PC-9 (cell line): ENCODE measurements around the gene RBM15B. TPM values are rescaled to one million over a fixed set of nuclear protein-coding genes. Genes with fewer than 3 reads are reported as not detected.

Experiments
- BruUV-seq: library from RNA; stranded (reverse); fragments of 400-500 nt; replicated peaks from 2 replicates; lab custom pipeline; 2021; lab: Mats Ljungman, UMichigan
- CTCF ChIA-PET: fragments of 300-600 bp; sonication (Branson Sonifier 250); formaldehyde crosslinking; loops from one replicate; lab custom pipeline; 2022; ENCODE audit warnings: antibody characterized with exemption; lab: Charles Lee
- POLR2A ChIA-PET: fragments of 300-600 bp; sonication (Branson Sonifier 250); formaldehyde crosslinking; loops from one replicate; lab custom pipeline; 2022; ENCODE audit warnings: antibody characterized with exemption; ENCODE audit not compliant: unreplicated experiment; lab: Charles Lee
- DNase-seq, 2 experiments: peaks; one replicate each; pipeline versions ENCODE4 v3.0.0 to v3.0.0-alpha.2; 2015 to 2022; ENCODE audit warnings: mixed read lengths in 1 of 2
- H2AFZ ChIP-seq: fragments of 200-600 bp; sonication (generic); 2 replicates; pipeline ENCODE4 v1.8.1; 2017; ENCODE audit warnings: antibody characterized with exemption
- H3F3A ChIP-seq: fragments of 200-600 bp; sonication (generic); 2 replicates; pipeline ENCODE4 v1.8.1; 2017; ENCODE audit warnings: antibody characterized with exemption, mild to moderate bottlenecking, low read depth; ENCODE audit not compliant: insufficient read depth
- H3K27ac ChIP-seq: fragments of 200-600 bp; sonication (generic); 2 replicates; pipeline ENCODE4 v1.6.1; 2016; ENCODE audit warnings: mixed run types
- H3K27me3 ChIP-seq: fragments of 200-600 bp; sonication (generic); 2 replicates; pipeline ENCODE4 v1.6.1; 2016; ENCODE audit warnings: low read depth, mixed run types; ENCODE audit not compliant: insufficient read depth
- H3K36me3 ChIP-seq: fragments of 200-600 bp; sonication (generic); 2 replicates; pipeline ENCODE4 v1.6.1; 2016; ENCODE audit warnings: low read depth, mixed run types
- H3K4me1 ChIP-seq: fragments of 200-600 bp; sonication (generic); replicated peaks from 2 replicates; pipeline ENCODE4 v1.6.1; 2016; ENCODE audit warnings: mixed run types; ENCODE audit not compliant: insufficient read depth
- H3K4me2 ChIP-seq: fragments of 200-600 bp; sonication (generic); 2 replicates; pipeline ENCODE4 v1.6.1; 2017; ENCODE audit warnings: mixed run types
- H3K4me3 ChIP-seq: fragments of 200-600 bp; sonication (generic); 2 replicates; pipeline ENCODE4 v1.6.1; 2016; ENCODE audit warnings: mixed run types
- H3K79me2 ChIP-seq: fragments of 200-600 bp; sonication (generic); 2 replicates; pipeline ENCODE4 v1.6.1; 2017; ENCODE audit warnings: low read depth, mixed run types
- H3K9me2 ChIP-seq: fragments of 200-600 bp; sonication (generic); 2 replicates; pipeline ENCODE4 v1.8.1; 2017; ENCODE audit warnings: mild to moderate bottlenecking; ENCODE audit not compliant: insufficient read depth
- H3K9me3 ChIP-seq: fragments of 200-600 bp; sonication (generic); 2 replicates; pipeline ENCODE4 v1.8.1; 2016; ENCODE audit warnings: low read depth; ENCODE audit not compliant: insufficient read depth
- H4K20me1 ChIP-seq: fragments of 200-600 bp; sonication (generic); 2 replicates; pipeline ENCODE4 v1.8.1; 2017; ENCODE audit not compliant: insufficient read depth
- CTCF ChIP-seq: fragments of 200-600 bp; sonication (generic); conservative IDR thresholded peaks from 2 replicates; pipeline ENCODE4 v1.6.1; 2017; ENCODE audit warnings: mixed run types, antibody characterized with exemption, mild to moderate bottlenecking, moderate library complexity
- EZH2 ChIP-seq: fragments of 200-600 bp; sonication (generic); IDR thresholded peaks from 2 replicates; pipeline ENCODE4 v1.8.0; 2017; ENCODE audit warnings: antibody characterized with exemption, low read depth
- intact Hi-C: fragments of 100-400 bp; cut with micrococcal nuclease; formaldehyde crosslinking; loops from one replicate; pipeline ENCODE4 v1.10.0; 2022; ENCODE audit not compliant: unreplicated experiment
- total RNA-seq: library from RNA; stranded (reverse); gene quantifications from 2 replicates; pipeline ENCODE4 v1.2.3, GENCODE V29; 2021

RBM15B gene
- total RNA-seq, 1 experiment from 2014 or later: 29.4 TPM

GRCh38 chr3:51371943-51372557 is 19.0 kb upstream of the RBM15B start:
- no peaks in the 10 kb centered on the region for H3K36me3 ChIP-seq
- H3K4me1 ChIP-seq: no peaks in the 10 kb centered on the region
- H3K27ac ChIP-seq: no peak overlapping the region
- H3K79me2 ChIP-seq: no peaks in the 10 kb centered on the region
- H4K20me1 ChIP-seq: no peaks in the 10 kb centered on the region
- ChIA-PET CTCF (interaction anchor here (0.6 to 1.9 kb wide), 5 partner anchors 17 to 768 kb away, joined by 3 to 8 read pairs (median 4); partner anchors contain the start of gene MAPKAPK3), POLR2A (no interaction called here)
- H3F3A ChIP-seq: no peaks in the 10 kb centered on the region
- TF ChIP-seq EZH2: no peak
- TF ChIP-seq CTCF: peak; percentile 82
- no peak overlapping the region for H3K4me3 ChIP-seq
- intact Hi-C loops: loop anchor here (1.0 to 2.0 kb wide), 4 partner anchors 271 to 756 kb away; no protein-coding TSS in a partner anchor
- no TSS peak for BruUV-seq
- no peaks in the 10 kb centered on the region; the same call in 1 of the 2 replicates for H3K9me3 ChIP-seq
- no peaks in the 10 kb centered on the region for H3K27me3 ChIP-seq
- H2AFZ ChIP-seq: no peak overlapping the region
- no peaks in the 10 kb centered on the region for H3K9me2 ChIP-seq
- DNase-seq: peak; percentile 37 to 50
- no peak overlapping the region for H3K4me2 ChIP-seq

GRCh38 chr3:51373658-51374421 is 17.2 kb upstream of the RBM15B start:
- intact Hi-C loops: loop anchor here (2.0 kb wide), 2 partner anchors 273 to 403 kb away; no protein-coding TSS in a partner anchor
- Histone ChIP-seq H2AFZ (no peak overlapping the region), H3K27me3 (no peaks in the 10 kb centered on the region), H3K79me2 (no peaks in the 10 kb centered on the region), H3K4me1 (no peaks in the 10 kb centered on the region), H3K36me3 (no peaks in the 10 kb centered on the region), H3K4me3 (no peak overlapping the region), H3K9me2 (no peaks in the 10 kb centered on the region), H4K20me1 (no peaks in the 10 kb centered on the region), H3K27ac (no peak overlapping the region), H3K9me3 (no peaks in the 10 kb centered on the region), H3F3A (no peaks in the 10 kb centered on the region), H3K4me2 (no peak overlapping the region)
- TF ChIP-seq CTCF (no peak), EZH2 (no peak)
- CTCF ChIA-PET: no interaction called here
- peak in 1 of 2 experiments; percentile 11 for DNase-seq
- POLR2A ChIA-PET: no interaction called here
- BruUV-seq: no TSS peak

- H3K27me3 ChIP-seq: no peaks in the 10 kb centered on the region
- ChIA-PET POLR2A (no interaction called here), CTCF (no interaction called here)
- H3K79me2 ChIP-seq: no peaks in the 10 kb centered on the region
- no peak for TF ChIP-seq CTCF
- no peak for TF ChIP-seq EZH2
- no peak overlapping the region for H2AFZ ChIP-seq
- DNase-seq: no peak
- H3K36me3 ChIP-seq: no peaks in the 10 kb centered on the region
- no peaks in the 10 kb centered on the region for H3F3A ChIP-seq
- H3K4me3 ChIP-seq: no peak overlapping the region
- intact Hi-C loops: no loop called here
- no peaks in the 10 kb centered on the region for H3K4me1 ChIP-seq
- H3K9me2 ChIP-seq: no peaks in the 10 kb centered on the region
- no TSS peak for BruUV-seq
- no peaks in the 10 kb centered on the region for H3K9me3 ChIP-seq
- H4K20me1 ChIP-seq: no peaks in the 10 kb centered on the region
- H3K4me2 ChIP-seq: no peak overlapping the region
- no peak overlapping the region for H3K27ac ChIP-seq
Measured at GRCh38 chr3:51374456-51374855, 16.6 kb upstream of the RBM15B start.
